GM19035 (cell line): ENCODE data around the gene RGS5.

ENCODE experiments used
- ATAC-seq: cut with Tn5 transposase; IDR thresholded peaks from one replicate; pipeline ENCODE4 v1.9.1; 2021; ENCODE audit not compliant: unreplicated experiment

The RGS5 gene

DNA sequence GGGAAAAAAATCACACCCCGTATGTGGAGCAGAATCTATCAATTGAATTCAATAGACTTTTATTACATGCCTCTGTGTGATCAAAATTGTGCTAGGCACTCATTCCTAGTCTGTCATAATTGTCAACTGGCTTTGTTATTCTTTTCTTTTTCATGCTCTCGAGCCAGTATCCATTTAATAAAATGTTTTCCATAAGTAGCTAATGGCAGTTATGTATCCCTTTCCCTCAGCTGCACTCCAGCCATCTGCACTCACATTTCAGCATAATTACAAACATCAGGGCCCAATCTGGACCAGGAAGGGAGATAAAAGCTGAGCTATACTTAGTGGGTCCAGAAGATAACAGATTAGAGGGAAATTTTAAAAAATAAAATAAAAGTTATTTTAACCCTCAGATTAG, 15.9 kb downstream of the RGS5 start:
- ATAC-seq: no peak

DNA sequence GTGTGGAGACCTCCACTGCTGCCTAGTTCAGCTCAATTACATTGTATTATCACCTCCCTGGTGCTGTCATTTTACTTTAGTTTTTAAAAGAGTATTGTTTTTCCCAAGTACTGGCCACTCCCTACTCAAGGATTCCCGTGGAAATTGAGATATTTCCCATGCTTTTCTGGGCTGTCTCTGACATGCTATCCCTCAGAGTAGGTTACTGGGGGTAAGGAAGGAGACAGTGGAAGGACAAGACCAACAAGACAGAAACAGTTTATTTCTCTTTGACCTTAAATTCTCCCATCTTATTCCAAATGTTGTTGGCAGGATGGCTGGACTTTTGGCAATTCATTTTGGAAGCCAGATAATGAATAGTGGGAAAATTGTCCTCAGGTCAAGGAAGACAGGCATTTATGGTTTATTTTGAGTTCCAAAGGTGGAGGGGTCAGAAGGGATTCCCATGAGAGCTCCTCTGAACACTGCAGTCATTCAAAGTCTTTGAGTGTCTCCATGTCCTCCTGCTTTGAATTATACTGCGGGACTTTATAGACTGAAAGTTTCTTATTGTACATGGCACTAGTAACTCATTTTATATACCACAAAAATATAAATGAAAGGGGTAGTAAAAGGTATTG, 20.3 kb downstream of the RGS5 start:
- no peak for ATAC-seq

DNA sequence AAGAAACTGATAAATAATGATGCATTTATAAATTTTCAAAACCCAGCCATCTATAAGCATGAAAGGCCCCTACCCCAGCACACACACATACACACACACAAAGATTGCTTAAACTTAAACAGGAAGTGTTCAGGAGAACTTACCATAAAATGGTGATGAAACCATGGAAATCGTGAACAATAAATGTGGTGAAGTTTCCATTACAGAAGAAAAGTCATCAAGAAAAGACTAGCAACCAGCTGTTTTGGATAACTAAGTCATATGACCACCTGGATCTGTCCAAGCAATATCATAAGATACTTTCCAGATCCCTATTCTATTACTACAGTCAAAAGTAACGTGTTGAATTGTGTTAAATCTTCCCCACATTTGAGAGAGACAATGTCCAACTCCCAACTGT, 24.1 kb downstream of the RGS5 start:
- ATAC-seq: no peak

DNA sequence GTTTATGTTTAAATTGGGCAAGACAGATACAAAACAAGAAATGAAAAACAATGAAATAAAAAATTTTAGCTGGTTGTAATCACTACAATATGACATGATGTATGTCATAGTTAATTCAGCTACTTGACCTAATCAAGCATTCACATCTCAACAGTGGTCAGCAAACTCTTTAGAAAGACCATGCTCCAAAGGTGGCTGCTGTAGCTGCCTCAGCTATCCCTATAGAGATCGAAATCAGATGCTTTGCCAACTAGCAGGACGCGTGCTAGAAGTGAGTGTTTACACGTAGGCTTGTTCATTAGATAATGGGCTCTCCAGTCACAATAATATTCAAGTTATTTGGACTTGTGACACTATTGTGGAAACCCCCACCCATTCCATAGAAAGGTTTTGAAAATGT, 25.9 kb downstream of the RGS5 start:
- ATAC-seq: no peak

DNA sequence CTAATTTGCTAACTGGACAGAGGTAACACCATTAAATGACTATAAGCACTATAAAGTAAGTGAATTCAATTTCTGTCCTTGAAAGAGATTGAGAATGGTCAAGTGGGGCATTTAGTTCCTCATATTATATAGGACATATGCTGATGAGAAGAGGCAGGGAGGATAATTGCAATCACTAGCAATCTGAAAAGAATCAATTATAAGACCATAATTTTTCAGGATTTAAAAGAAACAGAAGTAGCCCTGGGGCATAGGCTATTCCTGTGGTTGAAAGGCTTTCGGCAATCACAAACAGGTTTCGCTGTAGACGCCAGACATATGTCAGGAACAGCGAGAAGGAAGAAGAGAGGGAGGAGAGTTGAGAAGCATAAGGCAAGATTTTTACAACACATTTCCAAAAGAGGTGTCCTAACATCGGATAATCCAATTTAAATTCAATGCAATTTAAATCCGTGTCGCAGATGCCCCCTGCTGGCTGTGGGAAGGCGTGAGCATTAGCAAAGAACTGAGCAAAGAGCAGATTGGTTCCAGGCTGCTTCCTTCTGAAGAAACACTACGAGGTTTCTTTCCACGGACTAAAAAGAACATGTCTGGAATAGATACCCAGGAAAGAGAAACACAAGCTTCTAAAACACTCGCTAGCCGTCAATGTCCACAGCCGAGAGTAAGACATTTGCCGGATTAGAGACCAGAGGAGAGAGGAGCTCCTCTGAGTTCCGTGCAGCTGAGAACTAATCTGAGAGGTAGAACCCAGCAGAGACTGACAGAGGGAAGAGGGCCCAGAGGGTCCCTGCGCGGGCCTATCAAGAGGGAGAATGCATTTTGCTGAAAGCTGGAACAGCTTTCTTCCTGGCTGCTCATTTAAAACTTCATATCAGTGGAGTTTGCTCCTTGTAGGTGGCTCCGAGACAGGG, 27.9 kb downstream of the RGS5 start:
- ATAC-seq: no peak

DNA sequence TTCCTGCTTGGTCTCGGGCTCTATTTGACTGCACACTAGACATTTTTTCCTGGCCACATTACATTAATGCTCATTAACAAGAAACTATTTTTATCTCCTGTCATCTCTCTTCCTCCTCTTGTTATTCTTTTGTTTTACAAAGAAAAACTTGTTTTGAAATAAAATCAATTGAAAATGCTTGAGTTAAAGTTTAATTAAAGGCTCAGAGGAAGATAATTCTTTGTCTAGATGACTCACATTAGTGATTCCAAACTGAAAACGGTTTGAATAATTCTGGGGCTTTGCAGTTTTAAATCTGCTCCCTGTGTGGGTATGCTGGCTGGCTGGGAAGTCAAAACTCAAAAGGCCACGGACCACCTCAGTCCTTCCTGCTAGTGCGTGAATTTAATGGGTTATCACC, 29.6 kb downstream of the RGS5 start:
- no peak for ATAC-seq

DNA sequence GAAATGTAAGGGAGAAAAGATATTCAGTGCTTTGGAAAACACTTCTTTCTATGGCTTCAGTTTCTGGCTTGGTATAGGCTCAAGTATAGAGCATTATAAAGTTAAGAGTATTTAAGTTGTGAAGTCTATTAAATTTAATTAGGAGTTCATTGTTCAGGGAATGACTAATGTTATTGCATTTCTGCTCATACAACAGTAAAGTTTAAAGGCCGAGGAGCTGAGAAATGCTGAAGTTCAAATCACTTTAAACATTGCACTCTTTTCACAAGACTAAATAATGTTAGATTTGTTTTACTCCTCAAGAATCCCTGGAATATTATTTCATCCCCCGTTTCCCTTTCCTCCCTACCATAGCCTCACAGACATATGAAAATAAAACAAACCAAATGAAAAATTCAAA, 30.1 kb downstream of the RGS5 start:
- no peak for ATAC-seq

DNA sequence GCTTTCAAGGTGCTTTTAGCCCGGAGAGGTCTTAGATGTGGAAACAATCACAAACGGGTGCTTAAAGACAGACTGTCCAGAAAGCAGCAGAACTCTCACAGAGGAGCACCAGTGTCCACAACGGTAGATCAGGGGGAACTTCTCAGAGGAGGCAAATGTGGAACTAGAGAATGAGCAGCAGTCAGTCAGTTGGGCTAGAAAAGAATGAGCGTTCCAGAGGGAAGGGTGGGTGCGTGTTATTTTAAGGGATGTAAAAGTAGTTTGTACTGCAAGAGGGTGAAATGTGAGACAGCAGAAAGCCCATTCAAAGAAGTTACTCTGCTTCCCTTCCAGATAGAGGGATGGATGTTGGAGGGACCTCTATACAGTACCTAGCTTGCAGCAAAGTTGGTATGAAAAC, 30.9 kb downstream of the RGS5 start:
- ATAC-seq: no peak

DNA sequence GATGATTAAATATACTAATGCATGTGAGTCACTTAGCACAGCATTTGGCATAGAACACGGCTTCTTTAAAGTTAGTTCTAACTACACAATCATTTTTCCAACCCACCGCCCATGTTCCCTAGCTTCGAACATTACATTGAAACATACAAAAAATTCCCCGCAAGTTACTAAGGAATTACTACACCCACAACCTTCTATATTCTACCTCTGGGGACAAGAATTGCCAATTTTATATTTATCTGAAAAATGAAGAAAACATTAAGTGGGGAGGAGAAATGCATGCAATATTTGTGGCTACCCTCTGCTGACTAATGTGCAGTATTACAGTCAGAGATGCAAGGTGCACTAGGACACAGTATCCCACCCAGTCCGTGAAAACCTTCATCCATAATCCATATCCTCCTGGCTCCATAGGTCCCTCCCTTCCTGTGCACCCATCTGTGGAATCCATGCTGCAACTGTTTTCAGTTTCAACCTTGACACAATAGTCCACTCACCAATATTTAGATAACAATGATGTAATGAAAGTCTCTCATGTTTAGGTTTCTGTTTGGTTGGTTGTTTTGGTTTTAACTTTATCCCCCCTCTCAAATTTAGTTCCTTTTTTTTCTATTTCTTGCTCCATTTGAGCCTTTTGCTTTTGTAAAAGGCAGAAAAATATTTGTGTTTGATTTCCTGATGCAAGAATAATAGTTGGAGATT, 31.6 kb downstream of the RGS5 start:
- no peak for ATAC-seq

DNA sequence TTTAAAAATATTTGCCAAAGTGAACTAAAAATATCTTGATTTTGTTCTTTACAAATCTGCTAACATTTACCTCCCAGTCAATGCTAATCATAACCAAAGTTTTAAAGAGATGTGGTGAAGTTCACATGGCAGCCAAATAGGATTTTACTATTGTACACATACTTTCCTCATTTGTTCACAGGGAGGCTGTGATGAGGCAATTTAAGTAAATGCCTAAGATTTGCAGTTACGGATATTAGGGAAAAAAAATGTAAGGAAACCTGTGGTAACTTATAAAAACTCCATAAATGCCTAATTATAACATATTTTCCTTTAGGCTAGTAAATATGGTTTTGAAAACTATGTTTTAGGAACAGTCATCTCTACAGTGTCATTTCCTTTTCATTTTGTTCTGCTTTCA, 32.4 kb downstream of the RGS5 start:
- no peak for ATAC-seq

DNA sequence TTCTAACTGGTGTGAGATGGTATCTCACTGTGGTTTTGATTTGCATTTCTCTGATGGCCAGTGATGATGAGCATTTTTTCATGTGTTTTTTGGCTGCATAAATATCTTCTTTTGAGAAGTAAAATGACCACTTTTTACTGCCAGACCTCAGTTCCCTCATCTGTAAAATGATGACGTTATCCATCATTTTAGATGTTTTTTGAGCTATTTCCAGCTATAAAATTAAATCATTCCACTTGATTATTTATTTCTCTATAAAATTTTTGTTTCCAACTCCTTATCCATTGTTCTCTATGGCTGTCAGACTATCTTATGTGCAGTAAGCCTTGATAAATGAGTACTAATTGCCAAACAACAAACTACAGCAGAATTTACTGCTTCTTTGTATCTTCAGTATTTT, 33.2 kb downstream of the RGS5 start:
- no peak for ATAC-seq

DNA sequence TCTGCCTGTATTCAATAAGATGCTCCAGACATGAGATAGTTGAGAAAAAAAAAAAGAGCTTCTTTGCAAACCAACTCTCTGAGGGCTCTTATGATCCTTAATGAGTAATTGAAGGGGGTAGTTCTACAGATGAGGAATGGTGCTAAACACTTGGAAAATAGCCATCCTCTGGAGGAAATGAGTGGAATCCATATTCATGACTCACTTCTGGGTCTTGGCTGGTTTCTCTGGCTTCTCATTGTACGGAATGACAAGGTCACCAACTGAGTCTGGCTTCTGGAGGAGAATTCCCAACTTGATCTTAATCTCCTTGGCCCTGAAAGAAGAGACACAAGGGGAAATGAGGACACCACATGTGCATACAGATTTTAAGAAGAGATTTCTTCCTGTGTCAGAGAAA, 34.7 kb downstream of the RGS5 start:
- no peak for ATAC-seq

DNA sequence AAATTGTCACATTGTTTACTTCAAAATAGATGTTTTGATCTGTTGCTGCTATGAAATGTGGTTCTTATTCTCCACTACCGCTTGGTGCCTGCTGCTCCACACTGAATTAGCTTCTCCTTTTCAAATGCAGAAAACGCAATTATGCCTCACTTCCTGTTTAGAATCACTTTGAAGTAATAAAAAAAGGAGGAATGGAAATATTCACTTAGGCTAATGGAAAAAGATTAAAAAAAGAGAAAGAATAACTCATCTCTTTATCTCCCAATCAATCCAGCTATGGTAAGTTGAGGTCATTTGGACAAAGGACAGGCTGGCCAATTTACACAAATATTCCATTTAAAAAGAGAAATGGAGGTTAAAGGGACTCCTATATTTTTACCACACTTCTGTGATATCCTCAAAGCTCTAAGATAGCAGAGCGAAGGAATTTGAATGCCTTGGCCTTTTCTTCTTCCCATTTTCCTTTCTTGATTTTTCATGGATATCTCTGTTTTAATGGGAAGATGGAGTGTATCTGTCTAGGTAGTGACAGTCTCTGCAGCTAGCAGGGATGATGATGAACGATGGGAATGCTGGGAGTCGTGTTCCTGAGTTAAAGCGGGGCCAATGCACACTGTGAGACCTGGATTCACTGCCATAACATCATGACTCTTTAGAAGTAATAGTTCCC, 35.7 kb downstream of the RGS5 start:
- no peak for ATAC-seq

DNA sequence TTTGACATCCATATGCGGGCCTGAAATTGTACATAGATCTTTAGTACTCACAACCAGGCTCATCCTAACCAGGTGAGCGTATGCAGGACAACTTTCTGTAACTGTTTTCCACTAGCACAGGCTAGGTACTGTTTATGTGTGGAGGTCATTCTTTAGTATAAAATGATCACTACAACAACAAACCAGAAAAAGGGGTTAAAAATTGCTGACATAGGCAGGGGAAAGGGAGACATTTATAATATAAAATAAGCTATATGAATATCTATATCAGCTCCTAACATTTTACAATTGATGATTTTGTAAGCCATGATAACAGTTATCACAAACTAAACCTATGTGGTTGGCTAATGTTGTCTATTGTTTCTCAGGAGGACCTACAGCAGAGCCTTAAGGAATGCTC, 37.6 kb downstream of the RGS5 start:
- no peak for ATAC-seq

DNA sequence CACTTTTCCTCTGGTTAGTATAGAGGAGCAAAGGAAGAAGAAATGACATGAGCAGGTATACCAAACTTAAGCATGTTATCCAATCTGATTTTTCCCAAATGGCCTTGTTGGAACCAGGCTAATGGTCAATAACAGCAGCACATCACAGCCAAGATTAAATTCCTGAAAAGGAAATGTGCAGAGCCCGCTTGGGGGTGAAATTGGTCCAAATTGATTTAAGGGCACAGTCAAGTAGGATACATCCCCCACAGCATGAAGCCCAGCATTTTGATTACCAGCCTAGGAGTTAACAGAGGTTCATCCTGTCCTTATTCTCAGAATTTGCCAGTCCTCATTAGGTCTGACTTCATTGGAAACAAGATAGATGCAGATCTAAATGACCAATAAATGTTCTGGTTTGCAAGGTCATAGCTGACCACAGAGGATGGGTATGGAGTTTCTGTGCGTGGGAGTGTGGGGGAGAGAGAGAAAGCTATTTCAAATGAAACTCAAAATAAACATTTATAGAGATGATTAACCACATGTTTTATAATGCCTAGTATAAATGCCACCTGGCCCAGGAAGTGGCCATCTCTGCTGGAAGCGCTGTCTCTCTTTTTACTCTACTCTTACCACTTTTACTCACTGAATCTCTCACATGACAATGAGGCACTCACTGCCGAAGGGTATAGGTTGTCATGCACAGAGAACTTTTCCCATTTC, 38.7 kb downstream of the RGS5 start:
- ATAC-seq: no peak

DNA sequence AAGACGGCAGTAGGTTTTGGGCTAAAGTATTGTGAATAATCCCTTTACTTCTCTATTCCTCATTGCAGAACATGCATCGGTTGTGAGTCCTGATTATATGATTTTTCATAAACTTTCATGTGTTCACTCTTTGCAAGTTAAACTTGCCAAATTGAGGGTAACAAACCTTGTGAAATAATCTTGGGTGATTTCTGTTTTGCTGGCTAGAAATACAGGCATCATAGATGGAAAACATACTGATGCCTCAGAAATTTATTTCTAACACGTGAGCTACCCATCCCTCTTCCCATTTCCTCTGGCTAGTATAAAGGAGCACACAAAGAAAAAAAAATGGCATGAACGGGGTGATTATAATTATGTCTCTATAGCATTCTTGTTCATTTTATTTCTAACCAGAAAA, 39.6 kb downstream of the RGS5 start:
- ATAC-seq: no peak

DNA sequence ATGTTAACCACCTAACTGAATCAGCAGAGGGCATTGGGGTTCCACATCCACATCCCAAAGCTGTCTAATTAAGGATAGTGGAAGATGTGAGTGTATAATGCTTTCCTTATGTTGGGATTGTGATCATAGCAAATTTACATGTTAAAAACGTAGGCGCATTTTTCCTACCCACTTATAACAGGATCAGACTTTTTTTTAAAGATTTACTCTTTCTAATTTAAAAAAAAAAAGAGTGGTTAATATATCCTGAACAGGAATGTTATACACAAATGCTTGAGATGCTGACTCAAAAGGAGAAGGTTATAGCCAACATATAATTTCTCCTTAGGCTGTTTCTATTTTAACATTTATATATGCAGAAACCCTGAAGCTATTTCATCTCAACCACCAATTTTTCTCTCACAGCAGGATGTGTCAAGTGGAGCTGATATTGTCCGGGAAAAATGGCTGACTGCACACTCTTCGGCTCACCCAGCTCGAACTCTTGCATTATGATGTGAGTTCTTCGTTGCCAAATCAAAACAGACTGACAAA, 40.3 kb downstream of the RGS5 start:
- ATAC-seq: no peak

DNA sequence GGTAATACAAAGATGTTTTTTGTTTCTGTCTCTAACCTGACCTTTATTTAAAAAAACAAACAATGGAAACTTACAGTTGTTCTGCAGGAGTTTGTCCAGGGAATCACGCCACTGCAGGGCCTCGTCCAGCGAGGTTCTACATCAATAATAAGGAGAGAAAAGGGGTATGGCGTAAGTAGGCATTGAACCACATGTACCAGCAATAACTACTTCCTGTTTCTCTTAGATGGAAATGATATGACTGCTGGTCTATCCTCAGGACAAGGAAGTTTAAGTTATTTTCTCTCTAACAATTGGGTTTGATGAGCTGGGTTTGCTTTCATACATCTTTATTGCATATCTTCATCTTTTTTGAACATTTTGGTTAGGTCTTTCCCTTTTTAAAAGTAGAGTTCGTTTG, 40.9 kb downstream of the RGS5 start:
- no peak for ATAC-seq

DNA sequence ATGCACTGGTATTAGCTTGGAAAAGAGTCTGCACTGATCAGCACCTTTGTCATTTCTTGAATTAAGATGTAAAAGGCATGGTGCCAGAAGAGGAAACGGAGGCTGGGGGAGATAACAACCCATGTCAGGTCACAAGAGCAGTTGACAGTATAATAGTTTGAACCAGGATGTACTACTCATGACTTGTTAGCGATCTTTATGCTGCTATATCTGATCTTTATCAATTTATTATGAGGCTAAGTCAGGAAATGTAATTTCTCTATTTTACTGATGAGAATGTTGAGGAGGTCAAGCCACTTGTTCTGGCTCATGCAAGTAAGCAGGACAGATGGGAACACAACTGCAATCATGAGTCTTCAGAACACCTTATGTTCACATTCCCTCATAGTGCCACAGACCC, 41.4 kb downstream of the RGS5 start:
- ATAC-seq: no peak

DNA sequence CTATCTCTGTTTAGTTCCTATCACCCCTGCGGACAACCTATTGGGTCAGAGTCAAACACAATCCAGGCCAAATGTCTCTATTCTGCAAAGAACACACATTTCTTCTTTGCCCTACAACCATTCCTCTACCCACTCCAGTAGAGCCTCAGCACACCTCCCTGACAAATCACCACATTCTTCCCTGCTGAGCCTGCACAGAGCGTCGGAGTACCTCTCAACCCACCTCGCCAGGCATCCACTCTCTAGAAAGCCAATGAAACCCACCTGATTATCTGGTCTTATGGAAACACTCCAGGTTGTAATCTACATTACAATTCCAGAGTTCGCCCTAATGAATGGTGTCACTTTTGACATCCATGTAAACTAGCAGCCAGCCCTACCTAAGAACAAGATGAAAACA, 47.1 kb downstream of the RGS5 start:
- no peak for ATAC-seq

DNA sequence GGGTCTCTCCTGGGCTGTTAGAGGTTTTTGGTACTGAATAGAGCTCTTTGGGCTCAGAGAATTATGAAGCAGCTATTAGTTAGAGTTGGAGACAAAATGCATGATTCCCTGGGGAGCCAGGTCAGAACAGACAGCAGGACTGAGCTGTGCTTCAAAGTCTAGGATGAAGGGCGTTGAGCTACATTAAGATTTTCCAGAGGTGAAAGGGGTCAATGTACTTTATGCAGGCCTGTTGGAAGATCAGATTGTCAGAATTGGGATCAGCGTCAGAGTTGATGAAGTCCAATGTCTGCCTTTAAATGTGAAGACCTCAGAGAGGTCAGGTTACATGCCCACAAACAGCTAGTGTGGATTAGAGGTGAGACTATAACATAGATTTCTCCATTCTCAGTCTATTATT, 53.8 kb downstream of the RGS5 start:
- no peak for ATAC-seq
